Mammary epithelial cell (primary cell): ENCODE data around the gene DPH1.

Experiments
- CTCF ChIP-seq, 2 donors: IDR thresholded peaks in 1 of 2; conservative IDR thresholded peaks in 1 of 2; 2 replicates each; pipeline ENCODE4 v1.5.1; 2011 to 2012; ENCODE audit warnings: inconsistent platforms in 2 of 2, low read length in 2 of 2, mild to moderate bottlenecking in 2 of 2, control low read depth in 1 of 2, low read depth in 1 of 2; ENCODE audit not compliant: insufficient read depth in 1 of 2; ENCODE audit errors: extremely low read depth in 1 of 2
- EZH2 ChIP-seq: IDR thresholded peaks from 2 replicates; pipeline ENCODE4 v1.6.1; 2012; ENCODE audit warnings: low read length, inconsistent platforms, borderline replicate concordance

- TF ChIP-seq CTCF (conservative IDR thresholded peaks at IDR 0.05 in 1 of 2, IDR thresholded peaks at IDR 0.05 in 1 of 2; ENCODE audit: extremely low read depth in 1 of 2, insufficient read depth in 1 of 2, low read depth in 1 of 2, low read length in 2 of 2) = no peak
- TF ChIP-seq EZH2 = no peak
Observed at GRCh38 chr17:2034806-2035540, 5.0 kb downstream of the DPH1 start.
